Measurements from ENCODE around the gene TMEM229B. TPM values are rescaled to one million over a fixed set of nuclear protein-coding genes. Genes with fewer than 3 reads are reported as not detected.

Gene TMEM229B
- polyA plus RNA-seq, 1 donor from 2014 or later = 4.2 TPM

GRCh38 chr14:67436006-67436866, 52.3 kb downstream of the TMEM229B start:
- Histone ChIP-seq H4K20me1 (ENCODE audit: insufficient read depth) (no peaks in the 10 kb centered on the region), H3K9ac (ENCODE audit: low read length) (no peak overlapping the region), H3K36me3 (ENCODE audit: insufficient read depth, low read length) (no peaks in the 10 kb centered on the region)

GRCh38 chr14:67435603-67436002, 52.9 kb downstream of the TMEM229B start:
- TF ChIP-seq SMC3 (conservative IDR thresholded peaks at IDR 0.05; ENCODE audit: poor library complexity) (no peak), TAF1 (IDR thresholded peaks at IDR 0.05; ENCODE audit: low read depth) (no peak), RAD21 (conservative IDR thresholded peaks at IDR 0.05) (no peak), EZH2 (IDR thresholded peaks at IDR 0.05; ENCODE audit: borderline replicate concordance, insufficient read depth, low read length, poor library complexity, severe bottlenecking) (no peak), CTCF (IDR thresholded peaks at IDR 0.05; ENCODE audit: poor library complexity, severe bottlenecking) (no peak), EP300 (conservative IDR thresholded peaks at IDR 0.05; ENCODE audit: poor library complexity, severe bottlenecking) (no peak), POLR2AphosphoS5 (IDR thresholded peaks at IDR 0.05) (no peak), MXI1 (conservative IDR thresholded peaks at IDR 0.05; ENCODE audit: poor library complexity, severe bottlenecking) (no peak), REST (IDR thresholded peaks at IDR 0.05; ENCODE audit: borderline replicate concordance) (no peak)
- no peaks in the 10 kb centered on the region for H3K9me3 ChIP-seq (ENCODE audit: low read length)
- no peak overlapping the region for H3K4me2 ChIP-seq (ENCODE audit: low read length)
- no peaks in the 10 kb centered on the region for H3K27me3 ChIP-seq (ENCODE audit: insufficient read depth, low read depth, low read length)
- H3K4me3 ChIP-seq (ENCODE audit: low read length) = no peak overlapping the region
- no peak overlapping the region for H3K9ac ChIP-seq (ENCODE audit: low read length)
- no peaks in the 10 kb centered on the region for H3K36me3 ChIP-seq (ENCODE audit: insufficient read depth, low read length)
- H4K20me1 ChIP-seq (ENCODE audit: insufficient read depth) = no peaks in the 10 kb centered on the region
- no peak overlapping the region for H3K27ac ChIP-seq (ENCODE audit: low read length)
- H3K79me2 ChIP-seq (replicated peaks; ENCODE audit: insufficient read depth, low read length) = no peaks in the 10 kb centered on the region
- H3K9me2 ChIP-seq (ENCODE audit: insufficient read depth, low read length) = no peaks in the 10 kb centered on the region
- no peaks in the 10 kb centered on the region for H3F3A ChIP-seq (ENCODE audit: insufficient read depth, low read length, poor library complexity, severe bottlenecking)
- H2AFZ ChIP-seq (ENCODE audit: low read depth, low read length) = no peak overlapping the region

More at GRCh38 chr14:67436006-67436866, 52.3 kb downstream of the TMEM229B start:
- Histone ChIP-seq H2AFZ (ENCODE audit: low read depth, low read length) (no peak overlapping the region), H3K4me3 (ENCODE audit: low read length) (no peak overlapping the region), H3F3A (ENCODE audit: insufficient read depth, low read length, poor library complexity, severe bottlenecking) (no peaks in the 10 kb centered on the region), H3K9me2 (ENCODE audit: insufficient read depth, low read length) (no peaks in the 10 kb centered on the region), H3K27me3 (ENCODE audit: insufficient read depth, low read depth, low read length) (no peaks in the 10 kb centered on the region), H3K4me2 (ENCODE audit: low read length) (no peak overlapping the region), H3K27ac (ENCODE audit: low read length) (no peak overlapping the region), H3K9me3 (ENCODE audit: low read length) (no peaks in the 10 kb centered on the region), H3K79me2 (replicated peaks; ENCODE audit: insufficient read depth, low read length) (no peaks in the 10 kb centered on the region)
- TF ChIP-seq SMC3 (conservative IDR thresholded peaks at IDR 0.05; ENCODE audit: poor library complexity) = no peak
- no peak for TF ChIP-seq CTCF (IDR thresholded peaks at IDR 0.05; ENCODE audit: poor library complexity, severe bottlenecking)
- no peak for TF ChIP-seq EP300 (conservative IDR thresholded peaks at IDR 0.05; ENCODE audit: poor library complexity, severe bottlenecking)
- no peak for TF ChIP-seq EZH2 (IDR thresholded peaks at IDR 0.05; ENCODE audit: borderline replicate concordance, insufficient read depth, low read length, poor library complexity, severe bottlenecking)
- no peak for TF ChIP-seq MXI1 (conservative IDR thresholded peaks at IDR 0.05; ENCODE audit: poor library complexity, severe bottlenecking)
- TF ChIP-seq TAF1 (IDR thresholded peaks at IDR 0.05; ENCODE audit: low read depth) = no peak
- TF ChIP-seq RAD21 (conservative IDR thresholded peaks at IDR 0.05) = no peak

Measured in neural cell (in vitro differentiated cells).